Measurements from ENCODE around the gene FAM110A.

The FAM110A gene

DNA sequence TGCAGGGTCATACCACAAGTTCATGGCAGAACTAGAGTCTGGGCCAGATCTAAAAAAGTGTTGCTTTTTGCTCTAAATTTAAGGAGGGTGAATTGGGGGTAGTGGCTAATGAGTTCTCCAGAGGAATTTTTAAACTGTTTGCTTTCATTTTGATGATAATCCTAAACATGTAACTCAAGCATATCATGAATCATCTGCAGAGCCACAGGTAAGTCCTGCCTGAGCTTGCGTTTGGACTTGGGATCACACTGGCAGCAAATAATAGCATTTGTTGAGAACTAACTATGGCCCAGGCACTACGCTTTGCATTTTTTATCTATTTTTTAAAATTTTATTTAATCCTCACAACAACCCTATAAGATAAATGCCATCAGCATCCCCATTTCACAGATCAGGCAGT lies 27.4 kb downstream of the FAM110A start:
- no peak for DNase-seq (ENCODE audit: extremely low read depth, low read depth)
- H3K4me3 ChIP-seq (replicated peaks; ENCODE audit: low read depth, low read length) = no peak overlapping the region
- TF ChIP-seq, protein P1, sequence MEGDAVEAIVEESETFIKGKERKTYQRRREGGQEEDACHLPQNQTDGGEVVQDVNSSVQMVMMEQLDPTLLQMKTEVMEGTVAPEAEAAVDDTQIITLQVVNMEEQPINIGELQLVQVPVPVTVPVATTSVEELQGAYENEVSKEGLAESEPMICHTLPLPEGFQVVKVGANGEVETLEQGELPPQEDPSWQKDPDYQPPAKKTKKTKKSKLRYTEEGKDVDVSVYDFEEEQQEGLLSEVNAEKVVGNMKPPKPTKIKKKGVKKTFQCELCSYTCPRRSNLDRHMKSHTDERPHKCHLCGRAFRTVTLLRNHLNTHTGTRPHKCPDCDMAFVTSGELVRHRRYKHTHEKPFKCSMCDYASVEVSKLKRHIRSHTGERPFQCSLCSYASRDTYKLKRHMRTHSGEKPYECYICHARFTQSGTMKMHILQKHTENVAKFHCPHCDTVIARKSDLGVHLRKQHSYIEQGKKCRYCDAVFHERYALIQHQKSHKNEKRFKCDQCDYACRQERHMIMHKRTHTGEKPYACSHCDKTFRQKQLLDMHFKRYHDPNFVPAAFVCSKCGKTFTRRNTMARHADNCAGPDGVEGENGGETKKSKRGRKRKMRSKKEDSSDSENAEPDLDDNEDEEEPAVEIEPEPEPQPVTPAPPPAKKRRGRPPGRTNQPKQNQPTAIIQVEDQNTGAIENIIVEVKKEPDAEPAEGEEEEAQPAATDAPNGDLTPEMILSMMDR (IDR thresholded peaks at IDR 0.05; ENCODE audit: low read depth, low read length, missing control alignments) = no peak

DNA sequence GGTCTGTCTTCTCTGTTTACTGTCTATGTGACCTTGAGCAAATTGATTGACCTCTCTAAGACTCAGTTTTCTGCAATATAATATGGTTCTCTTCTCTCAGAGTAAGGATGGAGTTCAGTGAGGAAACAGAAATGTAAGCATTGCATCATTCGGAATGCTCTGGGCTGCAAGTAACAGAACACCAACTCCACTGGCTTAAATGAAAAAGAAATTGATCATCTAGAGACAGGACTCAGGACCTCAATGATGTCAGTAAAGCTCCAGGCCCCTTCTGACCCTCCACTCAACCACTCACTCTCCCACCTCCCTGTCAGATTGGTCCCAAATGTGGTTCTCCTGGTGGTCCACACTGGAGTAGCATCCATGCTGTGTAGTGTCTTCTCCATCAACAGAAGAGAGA lies 31.9 kb downstream of the FAM110A start:
- no peak for DNase-seq (ENCODE audit: extremely low read depth, low read depth)
- H3K4me3 ChIP-seq (replicated peaks; ENCODE audit: low read depth, low read length) = no peak overlapping the region
- TF ChIP-seq, protein P1 (IDR thresholded peaks at IDR 0.05; ENCODE audit: low read depth, low read length, missing control alignments) = no peak

- no peak overlapping the region for H3K4me3 ChIP-seq (replicated peaks; ENCODE audit: low read depth, low read length)
- TF ChIP-seq, protein P1 (IDR thresholded peaks at IDR 0.05; ENCODE audit: low read depth, low read length, missing control alignments) = no peak
- no peak for DNase-seq (ENCODE audit: extremely low read depth, low read depth)
Measured at GRCh38 chr20:868279-868678, 34.8 kb downstream of the FAM110A start.

GRCh38 chr20:869606-870005 lies 36.1 kb downstream of the FAM110A start:
- TF ChIP-seq, protein P1 (IDR thresholded peaks at IDR 0.05; ENCODE audit: low read depth, low read length, missing control alignments) = no peak
- DNase-seq (ENCODE audit: extremely low read depth, low read depth) = no peak
- no peak overlapping the region for H3K4me3 ChIP-seq (replicated peaks; ENCODE audit: low read depth, low read length)

DNA sequence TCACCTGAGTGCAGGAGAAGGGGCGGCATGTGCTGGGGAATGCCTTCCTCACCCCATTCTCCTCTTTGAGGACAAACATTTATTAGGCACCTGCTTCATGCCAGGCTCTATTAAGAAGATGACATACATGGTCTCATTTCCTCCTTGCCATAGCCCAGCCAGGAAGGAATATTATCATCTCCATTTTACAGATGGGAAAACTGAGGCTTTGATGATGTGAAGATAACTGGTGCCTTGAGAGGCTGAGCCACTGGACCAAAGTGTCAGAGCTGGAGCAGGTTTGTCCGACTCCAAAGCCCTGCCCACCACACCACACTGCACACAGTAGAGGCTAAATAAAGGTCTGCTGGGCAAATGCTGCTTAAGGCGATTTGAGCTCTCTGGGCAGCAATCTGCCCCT lies 37.2 kb downstream of the FAM110A start:
- TF ChIP-seq, protein P1 (IDR thresholded peaks at IDR 0.05; ENCODE audit: low read depth, low read length, missing control alignments) = no peak
- no peak overlapping the region for H3K4me3 ChIP-seq (replicated peaks; ENCODE audit: low read depth, low read length)
- DNase-seq (ENCODE audit: extremely low read depth, low read depth) = no peak

DNA sequence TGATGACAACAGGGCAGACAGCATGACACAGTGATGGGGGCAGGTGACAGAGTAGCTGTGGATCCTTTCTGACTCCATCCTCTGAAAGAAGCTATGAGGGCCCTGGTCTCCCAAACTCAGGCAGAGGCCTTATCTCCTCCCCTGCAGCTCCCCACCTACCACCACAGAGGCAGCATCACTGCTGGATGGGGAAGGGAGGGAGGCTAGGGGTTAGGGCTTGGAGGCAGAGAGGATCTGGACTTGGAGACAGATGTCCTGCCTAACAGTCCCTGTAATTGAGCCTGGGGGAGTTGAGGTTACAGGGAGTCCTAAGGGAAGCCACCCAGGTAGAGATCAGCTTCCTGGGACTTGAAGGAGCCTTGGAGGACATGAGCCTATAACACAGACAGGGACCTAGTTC lies 37.9 kb downstream of the FAM110A start:
- no peak overlapping the region for H3K4me3 ChIP-seq (replicated peaks; ENCODE audit: low read depth, low read length)
- DNase-seq (ENCODE audit: extremely low read depth, low read depth) = no peak
- TF ChIP-seq, protein P1 (IDR thresholded peaks at IDR 0.05; ENCODE audit: low read depth, low read length, missing control alignments) = no peak

DNA sequence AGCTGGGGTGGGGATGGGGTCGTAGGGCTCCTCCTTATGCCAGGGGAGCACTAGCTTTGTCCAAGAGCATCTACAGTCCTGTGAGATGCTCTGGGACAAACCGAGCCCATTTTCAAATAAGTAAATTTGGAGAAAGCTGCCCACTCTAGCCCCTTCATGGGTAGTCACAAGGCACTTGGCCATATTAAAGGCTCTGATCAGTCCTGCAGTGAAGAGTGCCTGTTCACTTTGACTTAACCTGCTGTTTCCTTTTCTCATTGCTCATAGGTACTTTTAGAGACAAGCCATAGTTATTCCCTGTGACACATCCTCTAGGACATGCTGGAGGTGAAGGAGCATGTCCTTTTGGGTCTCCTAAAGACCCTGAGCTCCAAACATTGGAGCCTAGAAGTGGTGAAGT lies 38.4 kb downstream of the FAM110A start:
- DNase-seq (ENCODE audit: extremely low read depth, low read depth) = no peak
- TF ChIP-seq, protein P1 (IDR thresholded peaks at IDR 0.05; ENCODE audit: low read depth, low read length, missing control alignments) = no peak
- H3K4me3 ChIP-seq (replicated peaks; ENCODE audit: low read depth, low read length) = no peak overlapping the region
